ENCODE measurements around the gene ALDH7A1. TPM values are rescaled to one million over a fixed set of nuclear protein-coding genes. Genes with fewer than 3 reads are reported as not detected.

The ALDH7A1 gene
- total RNA-seq, 1 experiment from 2014 or later, result 176 TPM

DNA sequence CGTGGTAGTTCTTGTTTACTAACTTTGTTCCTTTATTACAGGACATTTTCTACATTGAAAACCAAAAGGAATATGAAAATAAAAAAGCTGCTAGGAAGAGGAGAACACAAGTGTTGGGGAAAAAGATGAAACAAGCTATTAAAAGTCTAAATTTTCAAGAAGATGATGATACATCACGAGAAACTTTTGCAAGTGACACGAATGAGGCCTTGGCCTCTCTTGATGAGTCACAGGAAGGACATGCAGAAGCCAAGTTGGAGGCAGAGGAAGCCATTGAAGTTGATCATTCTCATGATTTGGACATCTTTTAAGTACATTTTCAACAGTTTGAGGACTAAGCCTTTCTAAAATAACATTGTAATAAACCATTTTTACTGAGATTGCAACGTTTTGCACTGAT, 29.5 kb upstream of the ALDH7A1 start (continued):
- TF ChIP-seq, protein P1, sequence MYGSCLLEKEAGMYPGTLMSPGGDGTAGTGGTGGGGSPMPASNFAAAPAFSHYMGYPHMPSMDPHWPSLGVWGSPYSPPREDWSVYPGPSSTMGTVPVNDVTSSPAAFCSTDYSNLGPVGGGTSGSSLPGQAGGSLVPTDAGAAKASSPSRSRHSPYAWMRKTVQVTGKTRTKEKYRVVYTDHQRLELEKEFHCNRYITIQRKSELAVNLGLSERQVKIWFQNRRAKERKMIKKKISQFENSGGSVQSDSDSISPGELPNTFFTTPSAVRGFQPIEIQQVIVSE (CRISPR knock-in tag; IDR thresholded peaks at IDR 0.05; ENCODE audit: borderline replicate concordance), result no peak
- no peak for TF ChIP-seq TP53 (CRISPR knock-in tag; IDR thresholded peaks at IDR 0.05)
- TF ChIP-seq RELA (CRISPR knock-in tag; IDR thresholded peaks at IDR 0.05; ENCODE audit: borderline replicate concordance), result no peak

DNA sequence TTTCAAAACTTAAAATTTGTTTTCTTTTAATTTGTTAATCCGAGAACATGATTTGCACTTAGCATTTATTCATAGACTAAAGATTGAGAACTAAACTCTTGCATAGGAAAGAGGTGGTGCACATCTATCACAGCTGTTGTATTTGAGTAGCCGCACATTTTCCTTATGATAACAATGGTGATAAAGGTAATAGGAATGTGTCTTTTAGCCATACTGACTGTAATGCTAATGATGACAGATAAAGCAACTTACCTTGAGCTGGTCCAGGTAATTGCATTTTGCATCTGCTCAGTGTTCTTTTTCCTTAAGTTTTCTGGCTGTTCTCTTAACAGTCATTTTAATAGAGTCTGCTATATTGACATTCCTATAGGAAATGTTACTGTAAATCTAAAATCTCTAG, 24.8 kb upstream of the ALDH7A1 start:
- no peaks in the 10 kb centered on the region for H3K27me3 Mint-ChIP-seq (ENCODE audit: low read depth)
- H3K9me3 Mint-ChIP-seq, result no peaks in the 10 kb centered on the region
- DNase-seq (ENCODE audit: low spot score) (no peak), ATAC-seq (no peak)
- no peak overlapping the region for H3K27ac Mint-ChIP-seq
- TF ChIP-seq ZNF263 (CRISPR knock-in tag; IDR thresholded peaks at IDR 0.05; ENCODE audit: low read depth), result no peak
- TF ChIP-seq, protein P2, sequence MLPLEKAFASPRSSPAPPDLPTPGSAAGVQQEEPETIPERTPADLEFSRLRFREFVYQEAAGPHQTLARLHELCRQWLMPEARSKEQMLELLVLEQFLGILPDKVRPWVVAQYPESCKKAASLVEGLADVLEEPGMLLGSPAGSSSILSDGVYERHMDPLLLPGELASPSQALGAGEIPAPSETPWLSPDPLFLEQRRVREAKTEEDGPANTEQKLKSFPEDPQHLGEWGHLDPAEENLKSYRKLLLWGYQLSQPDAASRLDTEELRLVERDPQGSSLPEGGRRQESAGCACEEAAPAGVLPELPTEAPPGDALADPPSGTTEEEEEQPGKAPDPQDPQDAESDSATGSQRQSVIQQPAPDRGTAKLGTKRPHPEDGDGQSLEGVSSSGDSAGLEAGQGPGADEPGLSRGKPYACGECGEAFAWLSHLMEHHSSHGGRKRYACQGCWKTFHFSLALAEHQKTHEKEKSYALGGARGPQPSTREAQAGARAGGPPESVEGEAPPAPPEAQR (CRISPR knock-in tag; IDR thresholded peaks at IDR 0.05), result no peak
- no peak for TF ChIP-seq RELA (CRISPR knock-in tag; IDR thresholded peaks at IDR 0.05; ENCODE audit: borderline replicate concordance)
- TF ChIP-seq, protein P3, sequence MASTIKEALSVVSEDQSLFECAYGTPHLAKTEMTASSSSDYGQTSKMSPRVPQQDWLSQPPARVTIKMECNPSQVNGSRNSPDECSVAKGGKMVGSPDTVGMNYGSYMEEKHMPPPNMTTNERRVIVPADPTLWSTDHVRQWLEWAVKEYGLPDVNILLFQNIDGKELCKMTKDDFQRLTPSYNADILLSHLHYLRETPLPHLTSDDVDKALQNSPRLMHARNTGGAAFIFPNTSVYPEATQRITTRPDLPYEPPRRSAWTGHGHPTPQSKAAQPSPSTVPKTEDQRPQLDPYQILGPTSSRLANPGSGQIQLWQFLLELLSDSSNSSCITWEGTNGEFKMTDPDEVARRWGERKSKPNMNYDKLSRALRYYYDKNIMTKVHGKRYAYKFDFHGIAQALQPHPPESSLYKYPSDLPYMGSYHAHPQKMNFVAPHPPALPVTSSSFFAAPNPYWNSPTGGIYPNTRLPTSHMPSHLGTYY (CRISPR knock-in tag; IDR thresholded peaks at IDR 0.05), result no peak
- TF ChIP-seq, protein P4, sequence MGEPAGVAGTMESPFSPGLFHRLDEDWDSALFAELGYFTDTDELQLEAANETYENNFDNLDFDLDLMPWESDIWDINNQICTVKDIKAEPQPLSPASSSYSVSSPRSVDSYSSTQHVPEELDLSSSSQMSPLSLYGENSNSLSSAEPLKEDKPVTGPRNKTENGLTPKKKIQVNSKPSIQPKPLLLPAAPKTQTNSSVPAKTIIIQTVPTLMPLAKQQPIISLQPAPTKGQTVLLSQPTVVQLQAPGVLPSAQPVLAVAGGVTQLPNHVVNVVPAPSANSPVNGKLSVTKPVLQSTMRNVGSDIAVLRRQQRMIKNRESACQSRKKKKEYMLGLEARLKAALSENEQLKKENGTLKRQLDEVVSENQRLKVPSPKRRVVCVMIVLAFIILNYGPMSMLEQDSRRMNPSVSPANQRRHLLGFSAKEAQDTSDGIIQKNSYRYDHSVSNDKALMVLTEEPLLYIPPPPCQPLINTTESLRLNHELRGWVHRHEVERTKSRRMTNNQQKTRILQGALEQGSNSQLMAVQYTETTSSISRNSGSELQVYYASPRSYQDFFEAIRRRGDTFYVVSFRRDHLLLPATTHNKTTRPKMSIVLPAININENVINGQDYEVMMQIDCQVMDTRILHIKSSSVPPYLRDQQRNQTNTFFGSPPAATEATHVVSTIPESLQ (CRISPR knock-in tag; IDR thresholded peaks at IDR 0.05), result no peak
- TF ChIP-seq, protein P5, sequence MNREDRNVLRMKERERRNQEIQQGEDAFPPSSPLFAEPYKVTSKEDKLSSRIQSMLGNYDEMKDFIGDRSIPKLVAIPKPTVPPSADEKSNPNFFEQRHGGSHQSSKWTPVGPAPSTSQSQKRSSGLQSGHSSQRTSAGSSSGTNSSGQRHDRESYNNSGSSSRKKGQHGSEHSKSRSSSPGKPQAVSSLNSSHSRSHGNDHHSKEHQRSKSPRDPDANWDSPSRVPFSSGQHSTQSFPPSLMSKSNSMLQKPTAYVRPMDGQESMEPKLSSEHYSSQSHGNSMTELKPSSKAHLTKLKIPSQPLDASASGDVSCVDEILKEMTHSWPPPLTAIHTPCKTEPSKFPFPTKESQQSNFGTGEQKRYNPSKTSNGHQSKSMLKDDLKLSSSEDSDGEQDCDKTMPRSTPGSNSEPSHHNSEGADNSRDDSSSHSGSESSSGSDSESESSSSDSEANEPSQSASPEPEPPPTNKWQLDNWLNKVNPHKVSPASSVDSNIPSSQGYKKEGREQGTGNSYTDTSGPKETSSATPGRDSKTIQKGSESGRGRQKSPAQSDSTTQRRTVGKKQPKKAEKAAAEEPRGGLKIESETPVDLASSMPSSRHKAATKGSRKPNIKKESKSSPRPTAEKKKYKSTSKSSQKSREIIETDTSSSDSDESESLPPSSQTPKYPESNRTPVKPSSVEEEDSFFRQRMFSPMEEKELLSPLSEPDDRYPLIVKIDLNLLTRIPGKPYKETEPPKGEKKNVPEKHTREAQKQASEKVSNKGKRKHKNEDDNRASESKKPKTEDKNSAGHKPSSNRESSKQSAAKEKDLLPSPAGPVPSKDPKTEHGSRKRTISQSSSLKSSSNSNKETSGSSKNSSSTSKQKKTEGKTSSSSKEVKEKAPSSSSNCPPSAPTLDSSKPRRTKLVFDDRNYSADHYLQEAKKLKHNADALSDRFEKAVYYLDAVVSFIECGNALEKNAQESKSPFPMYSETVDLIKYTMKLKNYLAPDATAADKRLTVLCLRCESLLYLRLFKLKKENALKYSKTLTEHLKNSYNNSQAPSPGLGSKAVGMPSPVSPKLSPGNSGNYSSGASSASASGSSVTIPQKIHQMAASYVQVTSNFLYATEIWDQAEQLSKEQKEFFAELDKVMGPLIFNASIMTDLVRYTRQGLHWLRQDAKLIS (CRISPR knock-in tag; IDR thresholded peaks at IDR 0.05; ENCODE audit: borderline replicate concordance), result no peak
- TF ChIP-seq, protein P6, sequence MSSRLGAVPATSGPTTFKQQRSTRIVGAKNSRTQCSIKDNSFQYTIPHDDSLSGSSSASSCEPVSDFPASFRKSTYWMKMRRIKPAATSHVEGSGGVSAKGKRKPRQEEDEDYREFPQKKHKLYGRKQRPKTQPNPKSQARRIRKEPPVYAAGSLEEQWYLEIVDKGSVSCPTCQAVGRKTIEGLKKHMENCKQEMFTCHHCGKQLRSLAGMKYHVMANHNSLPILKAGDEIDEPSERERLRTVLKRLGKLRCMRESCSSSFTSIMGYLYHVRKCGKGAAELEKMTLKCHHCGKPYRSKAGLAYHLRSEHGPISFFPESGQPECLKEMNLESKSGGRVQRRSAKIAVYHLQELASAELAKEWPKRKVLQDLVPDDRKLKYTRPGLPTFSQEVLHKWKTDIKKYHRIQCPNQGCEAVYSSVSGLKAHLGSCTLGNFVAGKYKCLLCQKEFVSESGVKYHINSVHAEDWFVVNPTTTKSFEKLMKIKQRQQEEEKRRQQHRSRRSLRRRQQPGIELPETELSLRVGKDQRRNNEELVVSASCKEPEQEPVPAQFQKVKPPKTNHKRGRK (CRISPR knock-in tag; IDR thresholded peaks at IDR 0.05; ENCODE audit: borderline replicate concordance), result no peak
- TF ChIP-seq FOXJ3 (CRISPR knock-in tag; IDR thresholded peaks at IDR 0.05; ENCODE audit: borderline replicate concordance), result no peak
- TF ChIP-seq, protein P7, sequence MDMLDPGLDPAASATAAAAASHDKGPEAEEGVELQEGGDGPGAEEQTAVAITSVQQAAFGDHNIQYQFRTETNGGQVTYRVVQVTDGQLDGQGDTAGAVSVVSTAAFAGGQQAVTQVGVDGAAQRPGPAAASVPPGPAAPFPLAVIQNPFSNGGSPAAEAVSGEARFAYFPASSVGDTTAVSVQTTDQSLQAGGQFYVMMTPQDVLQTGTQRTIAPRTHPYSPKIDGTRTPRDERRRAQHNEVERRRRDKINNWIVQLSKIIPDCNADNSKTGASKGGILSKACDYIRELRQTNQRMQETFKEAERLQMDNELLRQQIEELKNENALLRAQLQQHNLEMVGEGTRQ (CRISPR knock-in tag; IDR thresholded peaks at IDR 0.05), result no peak
- TF ChIP-seq, protein P8, sequence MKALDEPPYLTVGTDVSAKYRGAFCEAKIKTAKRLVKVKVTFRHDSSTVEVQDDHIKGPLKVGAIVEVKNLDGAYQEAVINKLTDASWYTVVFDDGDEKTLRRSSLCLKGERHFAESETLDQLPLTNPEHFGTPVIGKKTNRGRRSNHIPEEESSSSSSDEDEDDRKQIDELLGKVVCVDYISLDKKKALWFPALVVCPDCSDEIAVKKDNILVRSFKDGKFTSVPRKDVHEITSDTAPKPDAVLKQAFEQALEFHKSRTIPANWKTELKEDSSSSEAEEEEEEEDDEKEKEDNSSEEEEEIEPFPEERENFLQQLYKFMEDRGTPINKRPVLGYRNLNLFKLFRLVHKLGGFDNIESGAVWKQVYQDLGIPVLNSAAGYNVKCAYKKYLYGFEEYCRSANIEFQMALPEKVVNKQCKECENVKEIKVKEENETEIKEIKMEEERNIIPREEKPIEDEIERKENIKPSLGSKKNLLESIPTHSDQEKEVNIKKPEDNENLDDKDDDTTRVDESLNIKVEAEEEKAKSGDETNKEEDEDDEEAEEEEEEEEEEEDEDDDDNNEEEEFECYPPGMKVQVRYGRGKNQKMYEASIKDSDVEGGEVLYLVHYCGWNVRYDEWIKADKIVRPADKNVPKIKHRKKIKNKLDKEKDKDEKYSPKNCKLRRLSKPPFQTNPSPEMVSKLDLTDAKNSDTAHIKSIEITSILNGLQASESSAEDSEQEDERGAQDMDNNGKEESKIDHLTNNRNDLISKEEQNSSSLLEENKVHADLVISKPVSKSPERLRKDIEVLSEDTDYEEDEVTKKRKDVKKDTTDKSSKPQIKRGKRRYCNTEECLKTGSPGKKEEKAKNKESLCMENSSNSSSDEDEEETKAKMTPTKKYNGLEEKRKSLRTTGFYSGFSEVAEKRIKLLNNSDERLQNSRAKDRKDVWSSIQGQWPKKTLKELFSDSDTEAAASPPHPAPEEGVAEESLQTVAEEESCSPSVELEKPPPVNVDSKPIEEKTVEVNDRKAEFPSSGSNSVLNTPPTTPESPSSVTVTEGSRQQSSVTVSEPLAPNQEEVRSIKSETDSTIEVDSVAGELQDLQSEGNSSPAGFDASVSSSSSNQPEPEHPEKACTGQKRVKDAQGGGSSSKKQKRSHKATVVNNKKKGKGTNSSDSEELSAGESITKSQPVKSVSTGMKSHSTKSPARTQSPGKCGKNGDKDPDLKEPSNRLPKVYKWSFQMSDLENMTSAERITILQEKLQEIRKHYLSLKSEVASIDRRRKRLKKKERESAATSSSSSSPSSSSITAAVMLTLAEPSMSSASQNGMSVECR (CRISPR knock-in tag; IDR thresholded peaks at IDR 0.05; ENCODE audit: borderline replicate concordance), result no peak
- H3K4me1 Mint-ChIP-seq, result peaks cover 3% of the 10 kb centered on the region; the same call in 1 of the 2 replicates
- no peak overlapping the region for H3K4me3 Mint-ChIP-seq
- H3K36me3 Mint-ChIP-seq, result peaks cover 55% of the 10 kb centered on the region
- CTCF ChIA-PET, result no interaction called here
- POLR2A ChIA-PET, result no interaction called here

Data from WTC11 (cell line).